Stimulated activated CD8-positive, alpha-beta memory T cell treated with anti-CD3 and anti-CD28 coated beads, Interleukin-15, amount 100 ng/mL, for 1 hour (primary cell): Measurements from ENCODE around the gene HDX.
"Not testable (repeated sequence)": the region's sequence is repeated elsewhere in the genome, so short reads cannot be mapped to it uniquely, and the experiment has no call there.

Experiments
- DNase-seq: peaks from one replicate; pipeline ENCODE4 v3.0.0-alpha.2; 2020; ENCODE audit warnings: low read depth

Gene HDX

GRCh38 chrX:84339507-84340364, 162.5 kb downstream of the HDX start:
- DNase-seq, result no peak

GRCh38 chrX:84336646-84337045, 165.6 kb downstream of the HDX start:
- no peak for DNase-seq

GRCh38 chrX:84335121-84335520, 167.1 kb downstream of the HDX start:
- no peak for DNase-seq

- no peak for DNase-seq
These were observed 180.0 kb downstream of the HDX start for GRCh38 chrX:84322083-84322827.

GRCh38 chrX:84320614-84321013, 181.6 kb downstream of the HDX start:
- no peak for DNase-seq

GRCh38 chrX:84320023-84320422, 182.2 kb downstream of the HDX start:
- DNase-seq, result no peak

- DNase-seq, result no peak
These were observed 183.6 kb downstream of the HDX start for GRCh38 chrX:84318661-84319060.

GRCh38 chrX:84315946-84316345, 186.3 kb downstream of the HDX start:
- not testable (repeated sequence) for DNase-seq
